Astrocyte (in vitro differentiated cells and primary cell): ENCODE results near the gene SCAPER. TPM values are rescaled to one million over a fixed set of nuclear protein-coding genes. Genes with fewer than 3 reads are reported as not detected.
"Not testable (repeated sequence)": the region's sequence is repeated elsewhere in the genome, so short reads cannot be mapped to it uniquely, and the experiment has no call there.

Experiments
- DNase-seq: peaks from one replicate; pipeline ENCODE4 v3.0.0-alpha.2; 2010; ENCODE audit warnings: low read depth
- FAIRE-seq: peaks from 2 replicates; lab custom pipeline; 2011; peaks lifted over from hg19 to GRCh38; lab: Jason Lieb, UNC
- H2AFZ ChIP-seq: 2 replicates; pipeline ENCODE4 v1.6.0; 2012; ENCODE audit warnings: low read depth, low read length, inconsistent platforms
- H3K27ac ChIP-seq: 2 replicates; pipeline ENCODE4 v1.5.1; 2011; ENCODE audit warnings: low read depth, low read length, inconsistent platforms
- H3K27me3 ChIP-seq: 2 replicates; pipeline ENCODE4 v1.6.0; 2011; ENCODE audit warnings: low read length, inconsistent platforms; ENCODE audit not compliant: insufficient read depth
- H3K36me3 ChIP-seq: 2 replicates; pipeline ENCODE4 v1.5.1; 2011; ENCODE audit warnings: low read length, inconsistent platforms; ENCODE audit not compliant: insufficient read depth
- H3K4me1 ChIP-seq: 2 replicates; pipeline ENCODE4 v1.5.1; 2011; ENCODE audit warnings: low read length, inconsistent platforms; ENCODE audit not compliant: insufficient read depth
- H3K4me2 ChIP-seq: 2 replicates; pipeline ENCODE4 v1.6.0; 2012; ENCODE audit warnings: low read length, inconsistent platforms
- H3K4me3 ChIP-seq: 2 replicates; pipeline ENCODE4 v1.5.1; 2011; ENCODE audit warnings: low read depth, mild to moderate bottlenecking, low read length, inconsistent platforms; ENCODE audit not compliant: insufficient read depth
- H3K79me2 ChIP-seq: 2 replicates; pipeline ENCODE4 v1.6.0; 2012; ENCODE audit warnings: mild to moderate bottlenecking, low read length, inconsistent platforms; ENCODE audit not compliant: insufficient read depth
- H3K9ac ChIP-seq: 2 replicates; pipeline ENCODE4 v1.6.0; 2012; ENCODE audit warnings: mild to moderate bottlenecking, low read length, inconsistent platforms
- H3K9me3 ChIP-seq: 2 replicates; pipeline ENCODE4 v1.5.1; 2012; ENCODE audit warnings: low read depth, mild to moderate bottlenecking, low read length, inconsistent platforms; ENCODE audit not compliant: insufficient read depth
- H4K20me1 ChIP-seq: 2 replicates; pipeline ENCODE4 v1.6.0; 2012; ENCODE audit warnings: low read length, inconsistent platforms; ENCODE audit not compliant: insufficient read depth
- H3K27ac Mint-ChIP-seq: one replicate; pipeline ENCODE4 v1.8.0; 2021; ENCODE audit warnings: mild to moderate bottlenecking, mixed read lengths; ENCODE audit not compliant: unreplicated experiment
- H3K27me3 Mint-ChIP-seq: one replicate; pipeline ENCODE4 v1.8.0; 2021; ENCODE audit warnings: low read depth, mixed read lengths; ENCODE audit not compliant: unreplicated experiment
- H3K36me3 Mint-ChIP-seq: one replicate; pipeline ENCODE4 v1.8.0; 2021; ENCODE audit warnings: low read depth, mixed read lengths; ENCODE audit not compliant: unreplicated experiment
- H3K4me1 Mint-ChIP-seq: one replicate; pipeline ENCODE4 v1.8.0; 2021; ENCODE audit warnings: low read depth, mixed read lengths; ENCODE audit not compliant: unreplicated experiment
- H3K4me3 Mint-ChIP-seq: one replicate; pipeline ENCODE4 v1.8.0; 2021; ENCODE audit warnings: mild to moderate bottlenecking, moderate library complexity, mixed read lengths; ENCODE audit not compliant: unreplicated experiment
- H3K9me3 Mint-ChIP-seq: one replicate; pipeline ENCODE4 v1.8.0; 2021; ENCODE audit warnings: mild to moderate bottlenecking, mixed read lengths; ENCODE audit not compliant: unreplicated experiment
- EZH2 ChIP-seq: IDR thresholded peaks from 2 replicates; pipeline ENCODE4 v1.6.1; 2012; ENCODE audit warnings: mild to moderate bottlenecking, low read length, inconsistent platforms; ENCODE audit not compliant: insufficient read depth
- total RNA-seq: library from RNA; stranded (reverse); gene quantifications from 2 replicates; pipeline ENCODE4 v1.2.1, GENCODE V29; 2021
- TF ChIP-seq, protein P1 (sequence below): IDR thresholded peaks from 2 replicates; pipeline ENCODE4 v1.5.1; 2011; ENCODE audit warnings: low read depth, mild to moderate bottlenecking, inconsistent platforms, low read length, moderate library complexity; ENCODE audit not compliant: insufficient read depth

SCAPER gene
- total RNA-seq, 1 donor from 2014 or later: 8.6 TPM

DNA sequence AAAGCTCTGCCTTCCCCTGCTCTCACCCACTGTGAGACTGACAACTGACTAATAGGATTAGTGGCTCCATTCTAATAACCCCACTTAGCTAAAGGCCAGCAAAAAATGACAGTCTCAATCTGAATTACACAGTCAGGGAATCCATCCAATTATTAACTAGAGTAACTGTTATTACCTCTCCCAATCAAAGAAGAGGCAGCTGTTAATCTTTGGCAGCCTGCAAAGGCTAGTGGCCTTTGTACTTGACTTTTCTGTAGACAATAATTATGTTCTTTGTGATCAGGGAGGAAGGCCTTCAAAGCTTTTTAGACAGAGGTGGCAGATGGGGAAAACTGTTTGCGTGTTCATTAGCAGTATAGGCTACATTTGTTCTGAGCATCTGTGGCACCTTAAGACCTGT lies 390.9 kb downstream of the SCAPER start:
- no peak for FAIRE-seq

DNA sequence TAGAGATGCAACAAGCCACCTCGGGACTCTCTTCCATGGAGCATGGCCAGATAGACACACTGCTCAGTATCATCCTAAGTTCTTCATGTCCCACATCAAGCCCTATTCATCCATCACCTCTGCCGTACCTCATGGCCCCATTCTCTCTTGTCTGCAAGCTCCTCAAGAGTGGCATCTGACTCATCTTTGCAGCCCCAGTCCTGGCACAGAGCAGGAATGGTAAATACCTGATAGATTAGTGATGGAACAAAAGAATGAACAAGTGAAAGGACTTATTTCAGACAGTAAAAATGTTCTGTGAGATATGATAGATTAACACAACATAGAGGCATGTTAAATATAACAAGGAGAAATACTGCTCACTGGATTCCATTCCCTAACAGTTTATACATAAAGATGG lies 392.2 kb downstream of the SCAPER start:
- Histone ChIP-seq H3K4me3 (no peak overlapping the region), H3K79me2 (no peaks in the 10 kb centered on the region), H3K4me2 (no peak overlapping the region), H3K27ac (no peak overlapping the region), H3K9me3 (no peaks in the 10 kb centered on the region), H4K20me1 (no peaks in the 10 kb centered on the region), H3K4me1 (no peaks in the 10 kb centered on the region), H2AFZ (no peak overlapping the region), H3K36me3 (no peaks in the 10 kb centered on the region), H3K27me3 (no peaks in the 10 kb centered on the region), H3K9ac (no peak overlapping the region)
- Mint-ChIP-seq H3K27me3 (no peaks in the 10 kb centered on the region), H3K9me3 (no peaks in the 10 kb centered on the region), H3K4me3 (no peak overlapping the region), H3K27ac (no peak overlapping the region), H3K4me1 (no peaks in the 10 kb centered on the region), H3K36me3 (no peaks in the 10 kb centered on the region)
- TF ChIP-seq, protein P1, sequence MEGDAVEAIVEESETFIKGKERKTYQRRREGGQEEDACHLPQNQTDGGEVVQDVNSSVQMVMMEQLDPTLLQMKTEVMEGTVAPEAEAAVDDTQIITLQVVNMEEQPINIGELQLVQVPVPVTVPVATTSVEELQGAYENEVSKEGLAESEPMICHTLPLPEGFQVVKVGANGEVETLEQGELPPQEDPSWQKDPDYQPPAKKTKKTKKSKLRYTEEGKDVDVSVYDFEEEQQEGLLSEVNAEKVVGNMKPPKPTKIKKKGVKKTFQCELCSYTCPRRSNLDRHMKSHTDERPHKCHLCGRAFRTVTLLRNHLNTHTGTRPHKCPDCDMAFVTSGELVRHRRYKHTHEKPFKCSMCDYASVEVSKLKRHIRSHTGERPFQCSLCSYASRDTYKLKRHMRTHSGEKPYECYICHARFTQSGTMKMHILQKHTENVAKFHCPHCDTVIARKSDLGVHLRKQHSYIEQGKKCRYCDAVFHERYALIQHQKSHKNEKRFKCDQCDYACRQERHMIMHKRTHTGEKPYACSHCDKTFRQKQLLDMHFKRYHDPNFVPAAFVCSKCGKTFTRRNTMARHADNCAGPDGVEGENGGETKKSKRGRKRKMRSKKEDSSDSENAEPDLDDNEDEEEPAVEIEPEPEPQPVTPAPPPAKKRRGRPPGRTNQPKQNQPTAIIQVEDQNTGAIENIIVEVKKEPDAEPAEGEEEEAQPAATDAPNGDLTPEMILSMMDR: no peak
- TF ChIP-seq EZH2: no peak
- DNase-seq (peak; percentile 41), FAIRE-seq (no peak)

More for the DNA sequence above, 390.9 kb downstream of the SCAPER start:
- no peak overlapping the region for H3K9ac ChIP-seq
- H3K4me2 ChIP-seq: no peak overlapping the region
- H3K27ac ChIP-seq: no peak overlapping the region
- no peaks in the 10 kb centered on the region for H3K4me1 ChIP-seq
- H3K9me3 Mint-ChIP-seq: no peaks in the 10 kb centered on the region
- no peak overlapping the region for H3K4me3 ChIP-seq
- no peak overlapping the region for H3K4me3 Mint-ChIP-seq
- no peaks in the 10 kb centered on the region for H3K79me2 ChIP-seq
- H2AFZ ChIP-seq: no peak overlapping the region
- H3K4me1 Mint-ChIP-seq: no peaks in the 10 kb centered on the region
- no peak for DNase-seq
- H3K27ac Mint-ChIP-seq: no peak overlapping the region
- no peaks in the 10 kb centered on the region for H3K9me3 ChIP-seq
- H3K36me3 Mint-ChIP-seq: no peaks in the 10 kb centered on the region
- no peaks in the 10 kb centered on the region for H3K27me3 Mint-ChIP-seq
- no peaks in the 10 kb centered on the region for H3K27me3 ChIP-seq
- no peaks in the 10 kb centered on the region for H4K20me1 ChIP-seq
- TF ChIP-seq, protein P1: no peak
- no peak for TF ChIP-seq EZH2
- H3K36me3 ChIP-seq: no peaks in the 10 kb centered on the region

DNA sequence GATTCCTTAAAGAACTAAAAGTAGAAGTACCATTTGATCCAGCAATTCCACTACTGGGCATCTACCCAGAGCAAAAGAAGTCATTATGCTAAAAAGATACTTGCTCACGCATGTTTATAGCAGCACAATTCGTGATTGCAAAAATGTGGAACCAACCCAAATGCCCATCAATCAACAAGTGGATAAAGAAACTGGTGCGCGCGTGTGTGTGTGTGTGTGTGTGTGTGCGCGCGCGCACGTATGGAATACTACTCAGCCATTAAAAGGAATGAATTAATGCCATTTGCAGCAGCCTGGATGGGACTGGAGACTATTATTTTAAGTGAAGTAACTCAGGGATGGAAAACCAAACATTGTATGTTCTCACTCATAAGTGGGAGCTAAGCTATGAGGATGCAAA lies 394.5 kb downstream of the SCAPER start:
- H3K4me1 Mint-ChIP-seq, H3K27me3 Mint-ChIP-seq, H3K9me3 Mint-ChIP-seq, H3K27ac Mint-ChIP-seq, H3K4me3 ChIP-seq, H4K20me1 ChIP-seq, DNase-seq, H3K4me3 Mint-ChIP-seq, H3K9ac ChIP-seq, H3K79me2 ChIP-seq, H3K9me3 ChIP-seq, H3K4me1 ChIP-seq, H3K27me3 ChIP-seq, FAIRE-seq, H3K36me3 ChIP-seq, H2AFZ ChIP-seq, H3K4me2 ChIP-seq, H3K36me3 Mint-ChIP-seq, H3K27ac ChIP-seq: not testable (repeated sequence)
